Ectodermal cell (in vitro differentiated cells): ENCODE measurements around the gene HOXA1.

ENCODE experiments used
- H3K27ac ChIP-seq: 2 replicates; pipeline ENCODE4 v1.7.0; 2013; ENCODE audit warnings: mild to moderate bottlenecking, low read depth, low read length; ENCODE audit not compliant: insufficient read depth, poor library complexity, severe bottlenecking
- H3K27me3 ChIP-seq: 2 replicates; pipeline ENCODE4 v1.7.0; 2013; ENCODE audit warnings: mild to moderate bottlenecking, low read length; ENCODE audit not compliant: insufficient read depth, control insufficient read depth, poor library complexity, severe bottlenecking
- H3K36me3 ChIP-seq: one replicate; pipeline ENCODE4 v1.7.0; 2013; ENCODE audit warnings: low read length; ENCODE audit not compliant: control insufficient read depth, insufficient read depth
- H3K4me1 ChIP-seq: one replicate; pipeline ENCODE4 v1.7.0; 2013; ENCODE audit warnings: low read length; ENCODE audit not compliant: control insufficient read depth, insufficient read depth
- H3K4me3 ChIP-seq: 2 replicates; pipeline ENCODE4 v1.7.0; 2013; ENCODE audit warnings: low read depth, low read length, control low read depth; ENCODE audit not compliant: insufficient read depth
- H3K9me3 ChIP-seq: 2 replicates; pipeline ENCODE4 v1.7.0; 2013; ENCODE audit warnings: mild to moderate bottlenecking, low read length, moderate library complexity; ENCODE audit not compliant: control insufficient read depth
- WGBS, 2 experiments: methylation state at CpG; one replicate each; pipeline ENCODE4 v1.1.7; 2013; ENCODE audit warnings: missing lambda C conversion rate in 2 of 2; 5-methylcytosine and 5-hydroxymethylcytosine counted together

Gene HOXA1

DNA sequence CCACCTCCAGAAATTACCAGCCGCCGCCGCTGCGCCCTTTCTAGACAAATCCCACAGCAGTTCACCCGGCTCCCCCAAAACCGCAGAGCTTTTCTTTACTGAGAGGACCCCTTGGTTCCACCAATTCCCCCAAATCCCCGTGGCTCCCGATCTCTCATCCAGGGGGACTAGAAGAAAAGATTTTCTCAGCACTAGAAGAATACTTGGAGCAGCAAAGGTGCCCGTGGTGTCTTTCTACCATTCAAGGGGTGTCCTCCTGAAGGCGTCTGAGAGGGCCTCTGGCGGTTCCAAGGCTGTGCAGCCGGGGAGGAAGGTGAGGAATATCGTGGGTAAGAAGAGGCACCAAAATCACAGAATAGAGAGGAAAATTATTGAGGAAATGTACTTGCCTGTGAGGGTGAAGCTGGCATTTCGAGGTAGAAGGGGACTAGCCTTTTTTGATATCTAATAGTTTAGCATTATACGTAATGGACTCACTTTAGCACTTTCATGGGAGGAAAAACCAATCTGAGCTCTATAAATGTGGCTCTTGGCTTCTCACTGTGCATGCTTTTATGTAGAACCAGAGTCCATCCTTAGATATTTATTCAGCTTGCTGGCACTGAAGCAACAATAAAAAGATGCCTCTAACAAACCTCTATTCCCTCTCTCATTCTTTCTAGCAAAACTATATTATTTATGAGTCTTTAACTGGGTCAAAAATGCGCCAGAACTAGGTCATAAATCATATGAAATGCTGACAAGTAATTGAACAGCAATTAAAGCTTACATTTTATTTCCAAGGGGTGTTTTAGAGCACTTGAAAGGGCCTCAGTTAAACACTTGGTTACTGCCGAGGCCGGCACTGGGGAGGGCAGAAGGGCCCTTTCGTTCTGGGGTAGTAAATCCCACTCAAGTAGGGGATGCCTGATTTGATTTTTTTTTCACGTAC lies 20.5 kb upstream of the HOXA1 start:
- Histone ChIP-seq H3K4me3 (no peak overlapping the region), H3K36me3 (no peaks in the 10 kb centered on the region), H3K27ac (no peak overlapping the region), H3K9me3 (no peaks in the 10 kb centered on the region), H3K27me3 (peaks cover 99% of the 10 kb centered on the region), H3K4me1 (no peaks in the 10 kb centered on the region)
- 10 to 11% methylated on average over 18 to 20 of the region's 20 CpGs for WGBS, 2 experiments

GRCh38 chr7:27115221-27116026 lies 19.6 kb upstream of the HOXA1 start:
- Histone ChIP-seq H3K4me3 (peak overlapping the region; percentile 3), H3K9me3 (no peaks in the 10 kb centered on the region), H3K4me1 (no peaks in the 10 kb centered on the region), H3K36me3 (no peaks in the 10 kb centered on the region), H3K27me3 (peaks cover 99% of the 10 kb centered on the region), H3K27ac (peak overlapping the region; percentile 10)
- 2 to 4% methylated on average over 45 of the region's 45 CpGs for WGBS, 2 experiments

- 5 to 9% methylated on average over 6 of the region's 6 CpGs for WGBS, 2 experiments
- Histone ChIP-seq H3K36me3 (no peaks in the 10 kb centered on the region), H3K9me3 (no peaks in the 10 kb centered on the region), H3K4me3 (no peak overlapping the region), H3K4me1 (no peaks in the 10 kb centered on the region), H3K27ac (no peak overlapping the region), H3K27me3 (peaks cover 99% of the 10 kb centered on the region)
Measured at GRCh38 chr7:27114881-27115220, 19.1 kb upstream of the HOXA1 start.

GRCh38 chr7:27113991-27114769 lies 18.4 kb upstream of the HOXA1 start:
- Histone ChIP-seq H3K4me3 (no peak overlapping the region), H3K4me1 (no peaks in the 10 kb centered on the region), H3K27me3 (peaks cover 99% of the 10 kb centered on the region), H3K36me3 (no peaks in the 10 kb centered on the region), H3K27ac (no peak overlapping the region), H3K9me3 (no peaks in the 10 kb centered on the region)
- WGBS, 2 experiments: 1 to 2% methylated on average over 11 to 24 of the region's 26 CpGs

GRCh38 chr7:27112955-27113949 lies 17.5 kb upstream of the HOXA1 start:
- Histone ChIP-seq H3K4me3 (peak overlapping the region; percentile 8), H3K36me3 (no peaks in the 10 kb centered on the region), H3K27ac (no peak overlapping the region), H3K4me1 (no peaks in the 10 kb centered on the region), H3K9me3 (no peaks in the 10 kb centered on the region), H3K27me3 (peaks cover 99% of the 10 kb centered on the region)
- 0 to 1% methylated on average over 41 to 52 of the region's 57 CpGs for WGBS, 2 experiments

GRCh38 chr7:27112361-27112760 lies 16.6 kb upstream of the HOXA1 start:
- Histone ChIP-seq H3K27me3 (peaks cover 99% of the 10 kb centered on the region), H3K36me3 (no peaks in the 10 kb centered on the region), H3K9me3 (no peaks in the 10 kb centered on the region), H3K27ac (no peak overlapping the region), H3K4me1 (no peaks in the 10 kb centered on the region), H3K4me3 (no peak overlapping the region)
- 48 to 57% methylated on average over 2 to 4 of the region's 4 CpGs for WGBS, 2 experiments

- H3K36me3 ChIP-seq: no peaks in the 10 kb centered on the region
- H3K4me3 ChIP-seq: no peak overlapping the region
- peaks cover 99% of the 10 kb centered on the region for H3K27me3 ChIP-seq
- H3K9me3 ChIP-seq: no peaks in the 10 kb centered on the region
- 10 to 12% methylated on average over 3 of the region's 4 CpGs for WGBS, 2 experiments
- H3K4me1 ChIP-seq: no peaks in the 10 kb centered on the region
- H3K27ac ChIP-seq: no peak overlapping the region
Measured at GRCh38 chr7:27111751-27112277, 16.0 kb upstream of the HOXA1 start.

DNA sequence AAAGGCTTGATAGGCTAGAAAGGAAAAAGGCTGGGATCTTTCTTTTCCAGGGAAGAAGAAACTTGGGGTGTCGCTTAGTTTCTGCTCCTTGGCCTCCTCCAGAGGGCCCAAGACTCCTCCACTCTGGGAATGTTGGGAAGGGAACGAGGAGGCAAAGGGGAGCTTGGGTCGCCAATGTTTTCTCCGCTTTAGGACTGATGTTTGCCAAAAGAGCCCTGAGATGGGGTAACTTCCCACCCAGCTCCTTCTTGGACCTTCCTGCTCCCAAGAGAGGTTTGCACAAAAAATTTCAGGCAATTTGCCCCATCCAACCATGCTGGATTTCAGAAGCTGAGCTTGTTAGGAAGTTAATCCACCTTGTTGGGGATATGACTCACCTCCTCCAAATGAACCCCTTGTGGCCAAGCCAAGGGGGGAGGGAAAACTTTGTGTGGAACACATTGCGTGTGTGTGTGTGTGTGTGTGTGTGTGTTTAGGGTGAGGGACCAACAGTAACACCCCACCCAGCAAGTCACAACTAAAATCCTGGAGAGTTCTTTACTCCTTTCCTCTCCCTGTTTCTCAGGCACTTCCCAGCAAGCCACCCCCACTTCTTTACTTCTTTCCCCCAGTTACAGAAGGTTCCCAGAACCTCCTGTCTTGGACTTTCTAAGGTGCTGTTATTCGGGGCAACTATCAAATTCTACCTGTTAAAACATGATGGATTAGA lies 15.4 kb upstream of the HOXA1 start:
- WGBS, 2 experiments: 6 to 9% methylated on average over 4 to 5 of the region's 6 CpGs

More for the DNA sequence above, 15.4 kb upstream of the HOXA1 start:
- H3K36me3 ChIP-seq: no peaks in the 10 kb centered on the region
- H3K4me3 ChIP-seq: no peak overlapping the region
- no peaks in the 10 kb centered on the region for H3K9me3 ChIP-seq
- H3K4me1 ChIP-seq: no peaks in the 10 kb centered on the region
- peaks cover 99% of the 10 kb centered on the region for H3K27me3 ChIP-seq
- peak overlapping the region; percentile 39 for H3K27ac ChIP-seq
